ENCODE measurements around the gene OR1N2.
"Not testable (repeated sequence)": the region's sequence is repeated elsewhere in the genome, so short reads cannot be mapped to it uniquely, and the experiment has no call there.

OR1N2 gene

GRCh38 chr9:122552812-122553211, at the start of gene OR1N2:
Gene OR1N2 (plus strand): TSS chr9:122553112. CDS start chr9:122553212, 100 bp downstream.
- no peak for DNase-seq

- no peak for DNase-seq
Observed at GRCh38 chr9:122506964-122507363, 45.9 kb upstream of the OR1N2 start.

GRCh38 chr9:122510502-122510901, 42.4 kb upstream of the OR1N2 start, which contains the start of gene OR1J2:
Gene OR1J2 (plus strand): TSS chr9:122510802. CDS start chr9:122510802, 0 bp downstream.
- DNase-seq = no peak

GRCh38 chr9:122518226-122518625, 34.7 kb upstream of the OR1N2 start:
- no peak for DNase-seq

GRCh38 chr9:122518841-122519240, 34.1 kb upstream of the OR1N2 start, which contains the start of gene OR1J4:
Gene OR1J4 (plus strand): TSS chr9:122519141. CDS start chr9:122519141, 0 bp downstream.
- DNase-seq = no peak

- DNase-seq = no peak
Observed at GRCh38 chr9:122519376-122519775, 33.5 kb upstream of the OR1N2 start.

- DNase-seq = no peak
Observed at GRCh38 chr9:122526602-122527001, 26.3 kb upstream of the OR1N2 start.

GRCh38 chr9:122527193-122527592, 25.7 kb upstream of the OR1N2 start, which contains the start of gene OR1N1:
Gene OR1N1 (minus strand): TSS chr9:122527293. CDS start chr9:122527293, 0 bp downstream.
- DNase-seq = no peak

- not testable (repeated sequence) for DNase-seq
Observed at GRCh38 chr9:122531157-122531556, 21.8 kb upstream of the OR1N2 start.

GRCh38 chr9:122536134-122536533, 16.8 kb upstream of the OR1N2 start:
- no peak for DNase-seq

- DNase-seq = not testable (repeated sequence)
Observed at GRCh38 chr9:122537066-122537465, 15.8 kb upstream of the OR1N2 start.

- no peak for DNase-seq
Observed at GRCh38 chr9:122538757-122539156, 14.2 kb upstream of the OR1N2 start.

GRCh38 chr9:122546196-122546595, 6.7 kb upstream of the OR1N2 start:
- DNase-seq = no peak

GRCh38 chr9:122551371-122551770, 1.5 kb upstream of the OR1N2 start:
- no peak for DNase-seq

- DNase-seq = no peak
Observed at GRCh38 chr9:122561446-122561845, 8.5 kb downstream of the OR1N2 start.

GRCh38 chr9:122562134-122562760, 9.3 kb downstream of the OR1N2 start:
- no peak for DNase-seq

- DNase-seq = no peak
Observed at GRCh38 chr9:122567901-122568300, 15.0 kb downstream of the OR1N2 start.

- no peak for DNase-seq
Observed at GRCh38 chr9:122572456-122572855, 19.5 kb downstream of the OR1N2 start.

- no peak for DNase-seq
Observed at GRCh38 chr9:122579874-122580273, 27.0 kb downstream of the OR1N2 start.

GRCh38 chr9:122580360-122580759, 27.4 kb downstream of the OR1N2 start:
- no peak for DNase-seq

GRCh38 chr9:122583284-122583683, 30.4 kb downstream of the OR1N2 start, which contains the start of gene OR1L8:
Gene OR1L8 (minus strand): TSS chr9:122583384. CDS start chr9:122568477, 14,907 bp downstream.
- DNase-seq = not testable (repeated sequence)
